OCI-LY3 (cell line): ENCODE results near the gene EEF1AKMT3.

Experiments
- CTCF ChIP-seq: fragments of 200-600, 300-600 bp; sonication (generic); IDR thresholded peaks from 2 replicates; pipeline ENCODE4 v1.5.1; 2014; ENCODE audit warnings: antibody characterized with exemption, low read length, low read depth
- EZH2phosphoT487 ChIP-seq: fragments of 200-600 bp; shearing (Covaris generic); IDR thresholded peaks from 2 replicates; pipeline ENCODE4 v1.6.1; 2018; ENCODE audit warnings: antibody characterized with exemption, mixed run types, low read depth

DNA sequence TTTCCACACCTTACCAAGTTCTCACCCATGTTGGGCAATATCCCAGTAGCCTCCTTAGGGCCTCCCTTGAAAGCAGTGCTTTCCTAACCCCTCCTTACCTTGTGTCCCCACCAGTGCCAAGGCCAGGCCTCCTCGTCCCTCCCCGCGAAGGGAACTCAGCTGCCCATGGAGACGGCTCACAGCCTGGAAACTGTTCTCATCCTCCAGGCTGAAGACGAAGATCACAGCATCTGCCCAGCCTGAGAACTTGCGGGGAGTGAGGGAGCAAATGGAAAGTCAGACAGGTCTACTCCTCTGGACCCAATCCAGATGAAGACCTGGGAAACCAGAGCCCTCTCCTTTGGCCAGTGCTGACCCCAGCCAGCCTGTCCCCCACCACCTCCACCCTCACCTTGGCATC lies 38.5 kb upstream of the EEF1AKMT3 start:
- TF ChIP-seq CTCF (no peak), EZH2phosphoT487 (no peak)
